ENCODE measurements around the gene ABCD4.

GRCh38 chr14:74312161-74312560, 9.4 kb upstream of the ABCD4 start:
- no peak for TF ChIP-seq CTCF (IDR thresholded peaks at IDR 0.05; ENCODE audit: insufficient read depth, low read length)
- no peak for TF ChIP-seq POLR2AphosphoS5 (IDR thresholded peaks at IDR 0.05; ENCODE audit: low read depth)

Data from HL-60 (cell line).